ENCODE data around the gene CRADD. TPM values are rescaled to one million over a fixed set of nuclear protein-coding genes. Genes with fewer than 3 reads are reported as not detected.
"Not testable (repeated sequence)": the region's sequence is repeated elsewhere in the genome, so short reads cannot be mapped to it uniquely, and the experiment has no call there.

CRADD gene
- polyA plus RNA-seq, 3 donors from 2014 or later, result 24.2 to 30.1 (median 25.8) TPM

- Mint-ChIP-seq H3K27me3 (ENCODE audit: low read depth in 3 of 3) (no peaks in the 10 kb centered on the region), H3K9me3 (no peaks in the 10 kb centered on the region), H3K27ac (no peak overlapping the region), H3K36me3 (peaks cover 0 to 4% (median 0%) of the 10 kb centered on the region in 3 donors), H3K4me1 (peaks cover 5 to 10% of the 10 kb centered on the region in 2 donors), H3K4me3 (no peak overlapping the region)
- DNase-seq, result no peak
These were observed 121.3 kb downstream of the CRADD start for GRCh38 chr12:93798279-93799151.

GRCh38 chr12:93801666-93802065 lies 124.5 kb downstream of the CRADD start:
- peaks cover 12 to 20% of the 10 kb centered on the region in 2 donors for H3K4me1 Mint-ChIP-seq
- not testable (repeated sequence) for H3K4me3 Mint-ChIP-seq; H3K9me3 Mint-ChIP-seq; H3K27ac Mint-ChIP-seq; DNase-seq; H3K27me3 Mint-ChIP-seq (ENCODE audit: low read depth in 3 of 3); H3K36me3 Mint-ChIP-seq

GRCh38 chr12:93802293-93802692 lies 125.1 kb downstream of the CRADD start:
- peaks cover 18 to 26% of the 10 kb centered on the region in 2 donors for H3K4me1 Mint-ChIP-seq
- H3K36me3 Mint-ChIP-seq, result peaks cover 0 to 4% (median 0%) of the 10 kb centered on the region in 3 donors
- H3K27ac Mint-ChIP-seq, result no peak overlapping the region
- H3K4me3 Mint-ChIP-seq, result no peak overlapping the region
- H3K9me3 Mint-ChIP-seq, result no peaks in the 10 kb centered on the region
- DNase-seq, result no peak
- peaks cover 0 to under 1% (median 0%) of the 10 kb centered on the region in 3 donors for H3K27me3 Mint-ChIP-seq (ENCODE audit: low read depth in 3 of 3)

GRCh38 chr12:93802698-93803423 lies 125.7 kb downstream of the CRADD start:
- peaks cover 24 to 32% of the 10 kb centered on the region in 2 donors for H3K4me1 Mint-ChIP-seq
- H3K9me3 Mint-ChIP-seq, result no peaks in the 10 kb centered on the region
- no peak overlapping the region for H3K27ac Mint-ChIP-seq
- H3K36me3 Mint-ChIP-seq, result peaks cover 0 to 4% (median 0%) of the 10 kb centered on the region in 3 donors
- DNase-seq, result no peak
- H3K4me3 Mint-ChIP-seq, result no peak overlapping the region
- H3K27me3 Mint-ChIP-seq (ENCODE audit: low read depth in 3 of 3), result peaks cover 0 to 3% (median 0%) of the 10 kb centered on the region in 3 donors

GRCh38 chr12:93803424-93803807 lies 126.2 kb downstream of the CRADD start:
- Mint-ChIP-seq H3K4me3 (peak overlapping the region in 1 of 5 donors; percentile 48), H3K27ac (no peak overlapping the region)

GRCh38 chr12:93804392-93805179 lies 127.4 kb downstream of the CRADD start:
- DNase-seq, result no peak
- H3K27me3 Mint-ChIP-seq (ENCODE audit: low read depth in 3 of 3), result peaks cover 0 to 5% (median 3%) of the 10 kb centered on the region in 3 donors
- H3K4me1 Mint-ChIP-seq, result peaks cover 30 to 40% of the 10 kb centered on the region in 2 donors
- peaks cover 0 to 6% (median 4%) of the 10 kb centered on the region in 3 donors for H3K36me3 Mint-ChIP-seq
- no peak overlapping the region for H3K27ac Mint-ChIP-seq
- no peaks in the 10 kb centered on the region for H3K9me3 Mint-ChIP-seq
- no peak overlapping the region for H3K4me3 Mint-ChIP-seq

More at GRCh38 chr12:93803424-93803807, 126.2 kb downstream of the CRADD start:
- Mint-ChIP-seq H3K27me3 (ENCODE audit: low read depth in 3 of 3) (peaks cover 0 to 3% (median under 1%) of the 10 kb centered on the region in 3 donors), H3K4me1 (peaks cover 29 to 37% of the 10 kb centered on the region in 2 donors), H3K9me3 (no peaks in the 10 kb centered on the region), H3K36me3 (peaks cover 0 to 5% (median 4%) of the 10 kb centered on the region in 3 donors)
- DNase-seq, result no peak

- H3K4me1 Mint-ChIP-seq, result peaks cover 30 to 40% of the 10 kb centered on the region in 2 donors
- no peak for DNase-seq
- no peak overlapping the region for H3K27ac Mint-ChIP-seq
- no peak overlapping the region for H3K4me3 Mint-ChIP-seq
- H3K36me3 Mint-ChIP-seq, result peaks cover 0 to 10% (median 0%) of the 10 kb centered on the region in 3 donors
- peaks cover 0 to 7% (median 3%) of the 10 kb centered on the region in 3 donors for H3K27me3 Mint-ChIP-seq (ENCODE audit: low read depth in 3 of 3)
- no peaks in the 10 kb centered on the region for H3K9me3 Mint-ChIP-seq
These were observed 128.6 kb downstream of the CRADD start for GRCh38 chr12:93805736-93806141.

GRCh38 chr12:93807354-93807753 lies 130.2 kb downstream of the CRADD start:
- Mint-ChIP-seq H3K27me3 (ENCODE audit: low read depth in 3 of 3) (peaks cover 0 to 7% (median 3%) of the 10 kb centered on the region in 3 donors), H3K9me3 (no peaks in the 10 kb centered on the region), H3K27ac (no peak overlapping the region), H3K4me1 (peaks cover 30 to 40% of the 10 kb centered on the region in 2 donors), H3K4me3 (peak overlapping the region in 2 of 5 donors; percentile 0 to 53), H3K36me3 (peaks cover 0 to 10% (median 0%) of the 10 kb centered on the region in 3 donors)
- DNase-seq, result peak in 1 of 3 donors; percentile 18

- H3K4me3 Mint-ChIP-seq, result peak overlapping the region in 1 of 5 donors; percentile 55
- DNase-seq, result no peak
- H3K27me3 Mint-ChIP-seq (ENCODE audit: low read depth in 3 of 3), result peaks cover 0 to 7% (median 3%) of the 10 kb centered on the region in 3 donors
- H3K27ac Mint-ChIP-seq, result peak overlapping the region in 1 of 6 donors; percentile 42
- H3K36me3 Mint-ChIP-seq, result peaks cover 0 to 10% (median 0%) of the 10 kb centered on the region in 3 donors
- H3K4me1 Mint-ChIP-seq, result peaks cover 27 to 32% of the 10 kb centered on the region in 2 donors
- no peaks in the 10 kb centered on the region for H3K9me3 Mint-ChIP-seq
These were observed 131.2 kb downstream of the CRADD start for GRCh38 chr12:93808169-93808899.

- peaks cover 9 to 11% of the 10 kb centered on the region in 2 donors for H3K4me1 Mint-ChIP-seq
- H3K36me3 Mint-ChIP-seq, result peaks cover 0 to 10% (median 4%) of the 10 kb centered on the region in 3 donors
- no peaks in the 10 kb centered on the region for H3K9me3 Mint-ChIP-seq
- H3K27me3 Mint-ChIP-seq (ENCODE audit: low read depth in 3 of 3), result peaks cover 0 to 7% (median 2%) of the 10 kb centered on the region in 3 donors
- no peak for DNase-seq
- H3K4me3 Mint-ChIP-seq, result no peak overlapping the region
- H3K27ac Mint-ChIP-seq, result no peak overlapping the region
These were observed 135.5 kb downstream of the CRADD start for GRCh38 chr12:93812626-93813025.

- Mint-ChIP-seq H3K36me3 (peaks cover 0 to 7% (median 4%) of the 10 kb centered on the region in 3 donors), H3K27ac (peak overlapping the region in 1 of 6 donors; percentile 20)
- no peak for DNase-seq
These were observed 136.0 kb downstream of the CRADD start for GRCh38 chr12:93813186-93813585.

GRCh38 chr12:93813972-93814821 lies 137.0 kb downstream of the CRADD start:
- Mint-ChIP-seq H3K27me3 (ENCODE audit: low read depth in 3 of 3) (peaks cover 0 to 2% (median 2%) of the 10 kb centered on the region in 3 donors), H3K4me3 (no peak overlapping the region), H3K36me3 (peaks cover 0 to 4% (median 3%) of the 10 kb centered on the region in 3 donors), H3K9me3 (no peaks in the 10 kb centered on the region), H3K27ac (no peak overlapping the region), H3K4me1 (peaks cover 0 to 3% of the 10 kb centered on the region in 2 donors)
- no peak for DNase-seq

More at GRCh38 chr12:93813186-93813585, 136.0 kb downstream of the CRADD start:
- peaks cover 3 to 5% of the 10 kb centered on the region in 2 donors for H3K4me1 Mint-ChIP-seq
- H3K27me3 Mint-ChIP-seq (ENCODE audit: low read depth in 3 of 3), result peaks cover 0 to 7% (median 2%) of the 10 kb centered on the region in 3 donors
- H3K9me3 Mint-ChIP-seq, result no peaks in the 10 kb centered on the region
- H3K4me3 Mint-ChIP-seq, result no peak overlapping the region
